ENCODE data around the gene PYHIN1. TPM values are rescaled to one million over a fixed set of nuclear protein-coding genes. Genes with fewer than 3 reads are reported as not detected.

The PYHIN1 gene
- total RNA-seq, 1 donor from 2014 or later, result 0.13 TPM

DNA sequence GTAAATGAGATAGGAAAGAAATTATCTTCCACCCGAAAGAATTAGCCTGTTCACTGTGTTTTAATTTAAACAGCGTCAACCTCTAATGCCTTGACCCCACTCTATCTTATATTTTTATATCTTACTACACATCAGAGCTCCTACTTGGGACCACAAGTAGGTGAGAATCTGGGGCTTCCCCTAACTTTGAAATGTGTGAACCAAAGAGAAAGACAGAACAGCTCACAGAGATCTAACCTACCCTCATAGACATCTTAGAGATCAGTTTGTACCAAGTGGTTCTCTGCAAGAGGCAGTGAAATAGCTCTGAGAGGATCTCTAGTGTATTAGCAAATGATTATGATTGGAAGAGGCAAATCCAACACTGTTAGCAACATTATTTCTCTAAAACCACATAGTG, 47.4 kb downstream of the PYHIN1 start:
- DNase-seq (ENCODE audit: low spot score in 2 of 2, unreplicated experiment in 2 of 2), result no peak
- Mint-ChIP-seq H3K27me3 (ENCODE audit: low read depth) (no peaks in the 10 kb centered on the region), H3K9me3 (peaks cover 24% of the 10 kb centered on the region), H3K27ac (no peak overlapping the region), H3K4me3 (no peak overlapping the region), H3K4me1 (no peaks in the 10 kb centered on the region), H3K36me3 (no peaks in the 10 kb centered on the region)
- TF ChIP-seq, protein P1, sequence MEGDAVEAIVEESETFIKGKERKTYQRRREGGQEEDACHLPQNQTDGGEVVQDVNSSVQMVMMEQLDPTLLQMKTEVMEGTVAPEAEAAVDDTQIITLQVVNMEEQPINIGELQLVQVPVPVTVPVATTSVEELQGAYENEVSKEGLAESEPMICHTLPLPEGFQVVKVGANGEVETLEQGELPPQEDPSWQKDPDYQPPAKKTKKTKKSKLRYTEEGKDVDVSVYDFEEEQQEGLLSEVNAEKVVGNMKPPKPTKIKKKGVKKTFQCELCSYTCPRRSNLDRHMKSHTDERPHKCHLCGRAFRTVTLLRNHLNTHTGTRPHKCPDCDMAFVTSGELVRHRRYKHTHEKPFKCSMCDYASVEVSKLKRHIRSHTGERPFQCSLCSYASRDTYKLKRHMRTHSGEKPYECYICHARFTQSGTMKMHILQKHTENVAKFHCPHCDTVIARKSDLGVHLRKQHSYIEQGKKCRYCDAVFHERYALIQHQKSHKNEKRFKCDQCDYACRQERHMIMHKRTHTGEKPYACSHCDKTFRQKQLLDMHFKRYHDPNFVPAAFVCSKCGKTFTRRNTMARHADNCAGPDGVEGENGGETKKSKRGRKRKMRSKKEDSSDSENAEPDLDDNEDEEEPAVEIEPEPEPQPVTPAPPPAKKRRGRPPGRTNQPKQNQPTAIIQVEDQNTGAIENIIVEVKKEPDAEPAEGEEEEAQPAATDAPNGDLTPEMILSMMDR (IDR thresholded peaks at IDR 0.05; ENCODE audit: unreplicated experiment), result no peak

DNA sequence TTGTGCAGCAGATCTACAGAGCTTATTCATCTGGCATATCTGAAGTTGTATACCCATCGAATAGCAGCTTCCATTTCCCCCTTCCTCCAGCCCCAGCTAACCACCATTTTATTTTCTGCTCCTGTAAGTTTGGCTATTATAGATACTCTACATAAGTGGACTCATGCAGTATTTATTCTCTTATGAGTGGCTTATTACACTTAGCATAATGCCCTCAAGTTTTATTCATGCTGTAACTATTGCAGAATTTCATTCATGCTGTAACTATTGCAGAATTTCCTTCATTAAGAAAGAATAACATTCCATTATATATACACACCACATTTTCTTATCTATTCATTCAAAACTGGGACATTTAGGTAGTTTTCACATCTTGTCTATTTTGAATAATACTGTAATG, 47.9 kb downstream of the PYHIN1 start:
- Mint-ChIP-seq H3K4me3 (no peak overlapping the region), H3K4me1 (no peaks in the 10 kb centered on the region), H3K27ac (no peak overlapping the region), H3K27me3 (ENCODE audit: low read depth) (no peaks in the 10 kb centered on the region), H3K9me3 (peaks cover 28% of the 10 kb centered on the region), H3K36me3 (no peaks in the 10 kb centered on the region)
- no peak for DNase-seq (ENCODE audit: low spot score in 2 of 2, unreplicated experiment in 2 of 2)
- TF ChIP-seq, protein P1 (IDR thresholded peaks at IDR 0.05; ENCODE audit: unreplicated experiment), result no peak

DNA sequence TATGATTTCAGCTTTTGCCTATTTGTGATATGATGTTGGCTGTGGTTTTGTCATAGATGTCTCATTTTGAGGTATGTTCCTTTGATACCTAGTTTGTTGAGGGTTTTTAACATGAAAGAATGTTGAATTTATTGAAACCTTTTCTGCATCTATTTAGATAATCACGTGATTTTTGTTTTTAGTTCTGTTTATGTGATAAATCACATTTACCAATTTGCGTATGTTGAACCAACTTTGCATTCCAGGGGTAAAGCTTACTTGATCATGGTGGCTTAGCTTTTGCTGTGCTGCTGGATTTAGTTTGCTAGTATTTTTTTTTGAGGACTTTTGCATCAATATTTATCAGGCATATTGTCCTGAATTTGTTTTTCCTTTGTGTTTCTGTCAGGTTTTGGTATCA, 51.9 kb downstream of the PYHIN1 start:
- DNase-seq (ENCODE audit: low spot score in 2 of 2, unreplicated experiment in 2 of 2), result no peak
- Mint-ChIP-seq H3K27me3 (ENCODE audit: low read depth) (peaks cover 2% of the 10 kb centered on the region), H3K4me3 (no peak overlapping the region), H3K4me1 (no peaks in the 10 kb centered on the region), H3K9me3 (peaks cover 41% of the 10 kb centered on the region), H3K27ac (no peak overlapping the region), H3K36me3 (no peaks in the 10 kb centered on the region)
- TF ChIP-seq, protein P1 (IDR thresholded peaks at IDR 0.05; ENCODE audit: unreplicated experiment), result no peak

DNA sequence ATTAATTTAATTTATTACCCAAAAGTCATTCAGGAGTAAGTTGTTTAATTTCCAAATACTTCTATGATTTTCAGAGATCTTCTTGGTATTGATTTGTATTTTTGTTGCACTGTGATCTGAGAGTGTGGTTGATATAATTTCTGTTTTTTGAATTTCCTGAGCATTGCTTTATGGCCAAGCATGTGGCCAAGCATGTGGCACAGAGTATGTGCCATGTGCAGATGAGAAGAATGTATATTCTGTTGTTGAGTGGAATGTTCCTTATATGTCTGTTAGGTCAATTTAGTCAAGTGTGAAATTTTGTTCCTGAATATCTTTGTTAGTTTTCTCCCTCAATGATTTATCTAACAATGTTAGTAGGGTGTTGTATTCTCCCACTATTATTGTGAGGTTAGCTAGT, 53.0 kb downstream of the PYHIN1 start:
- Mint-ChIP-seq H3K4me1 (no peaks in the 10 kb centered on the region), H3K36me3 (no peaks in the 10 kb centered on the region), H3K27ac (no peak overlapping the region), H3K27me3 (ENCODE audit: low read depth) (peaks cover 7% of the 10 kb centered on the region), H3K4me3 (no peak overlapping the region), H3K9me3 (peaks cover 41% of the 10 kb centered on the region)
- DNase-seq (ENCODE audit: low spot score in 2 of 2, unreplicated experiment in 2 of 2), result no peak
- TF ChIP-seq, protein P1 (IDR thresholded peaks at IDR 0.05; ENCODE audit: unreplicated experiment), result no peak

DNA sequence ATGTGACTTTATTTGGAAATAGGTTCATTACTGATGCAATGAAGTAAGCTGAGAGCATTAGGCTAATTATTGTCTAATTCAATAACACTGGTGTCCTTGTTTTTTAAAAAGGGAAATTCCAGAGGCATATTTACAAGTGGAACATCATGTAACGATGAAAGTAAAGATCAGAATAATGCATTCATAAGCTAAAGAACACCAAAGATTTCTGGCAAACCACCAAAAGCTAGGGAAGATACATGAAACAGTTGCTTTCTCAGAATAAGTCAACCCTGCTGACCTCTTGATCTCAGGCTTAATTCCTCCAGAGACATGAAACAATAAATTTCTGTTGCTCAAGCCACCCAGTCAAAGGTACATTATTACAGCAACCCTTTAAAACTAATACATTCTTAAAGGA, 58.1 kb downstream of the PYHIN1 start:
- Mint-ChIP-seq H3K4me3 (no peak overlapping the region), H3K27me3 (ENCODE audit: low read depth) (peaks cover 8% of the 10 kb centered on the region), H3K36me3 (no peaks in the 10 kb centered on the region), H3K4me1 (no peaks in the 10 kb centered on the region), H3K27ac (no peak overlapping the region), H3K9me3 (peaks cover 11% of the 10 kb centered on the region)
- TF ChIP-seq, protein P1 (IDR thresholded peaks at IDR 0.05; ENCODE audit: unreplicated experiment), result no peak
- no peak for DNase-seq (ENCODE audit: low spot score in 2 of 2, unreplicated experiment in 2 of 2)

DNA sequence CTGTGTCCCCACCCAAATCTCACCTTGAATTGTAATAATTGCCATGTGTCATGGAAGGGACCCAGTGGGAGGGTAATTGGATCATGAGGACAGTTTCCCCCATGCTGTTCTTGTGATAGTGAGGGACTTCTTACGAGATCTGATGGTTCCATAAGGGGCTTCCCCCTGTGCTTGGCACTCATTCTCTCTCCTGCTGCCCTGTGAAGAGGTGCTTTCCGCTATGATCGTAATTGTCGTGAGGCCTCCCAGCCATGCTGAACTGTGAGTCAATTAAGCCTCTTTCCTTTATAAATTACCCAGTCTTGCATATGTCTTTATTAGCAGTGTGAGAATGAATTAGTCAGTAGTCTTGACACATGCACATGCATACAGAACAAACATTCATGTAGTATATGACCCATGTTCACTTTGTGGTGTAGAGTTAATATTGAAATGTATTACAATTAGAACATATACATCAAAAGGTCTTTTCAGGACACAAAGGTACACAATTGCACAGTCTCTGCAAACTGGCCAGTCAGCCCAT, 61.5 kb downstream of the PYHIN1 start:
- no peak overlapping the region for H3K27ac Mint-ChIP-seq
- no peaks in the 10 kb centered on the region for H3K4me1 Mint-ChIP-seq
- no peak for DNase-seq (ENCODE audit: low spot score in 2 of 2, unreplicated experiment in 2 of 2)
- H3K27me3 Mint-ChIP-seq (ENCODE audit: low read depth), result peaks cover 8% of the 10 kb centered on the region
- H3K9me3 Mint-ChIP-seq, result no peaks in the 10 kb centered on the region
- no peak overlapping the region for H3K4me3 Mint-ChIP-seq
- TF ChIP-seq, protein P1 (IDR thresholded peaks at IDR 0.05; ENCODE audit: unreplicated experiment), result no peak
- H3K36me3 Mint-ChIP-seq, result no peaks in the 10 kb centered on the region
